Measurements from ENCODE around the gene NAA30.

NAA30 gene

GRCh38 chr14:57383125-57383745 is 7.2 kb upstream of the NAA30 start:
- TF ChIP-seq POLR2AphosphoS5 (IDR thresholded peaks at IDR 0.05; ENCODE audit: low read depth, low read length) (no peak), REST (IDR thresholded peaks at IDR 0.05; ENCODE audit: insufficient read depth in 1 of 2, low read depth in 2 of 2, low read length in 2 of 2) (no peak), FOXP2 (optimal IDR thresholded peaks at IDR 0.05; ENCODE audit: borderline replicate concordance, extremely low read depth, extremely low read length, insufficient read depth) (no peak), SIN3A (IDR thresholded peaks at IDR 0.05; ENCODE audit: borderline replicate concordance, insufficient read depth, low read length) (no peak), TAF1 (IDR thresholded peaks at IDR 0.05; ENCODE audit: borderline replicate concordance, insufficient read depth, low read length) (no peak)

GRCh38 chr14:57388067-57388466 is 2.3 kb upstream of the NAA30 start:
- TF ChIP-seq FOXP2 (optimal IDR thresholded peaks at IDR 0.05; ENCODE audit: borderline replicate concordance, extremely low read depth, extremely low read length, insufficient read depth) = no peak
- TF ChIP-seq SIN3A (IDR thresholded peaks at IDR 0.05; ENCODE audit: borderline replicate concordance, insufficient read depth, low read length) = no peak
- no peak for TF ChIP-seq REST (IDR thresholded peaks at IDR 0.05; ENCODE audit: insufficient read depth in 1 of 2, low read depth in 2 of 2, low read length in 2 of 2)
- TF ChIP-seq TAF1 (IDR thresholded peaks at IDR 0.05; ENCODE audit: borderline replicate concordance, insufficient read depth, low read length) = no peak
- no peak for TF ChIP-seq POLR2AphosphoS5 (IDR thresholded peaks at IDR 0.05; ENCODE audit: low read depth, low read length)

GRCh38 chr14:57389646-57390036 is 745 bp upstream of the NAA30 start:
- TF ChIP-seq TAF1 (IDR thresholded peaks at IDR 0.05; ENCODE audit: borderline replicate concordance, insufficient read depth, low read length) = no peak
- no peak for TF ChIP-seq POLR2AphosphoS5 (IDR thresholded peaks at IDR 0.05; ENCODE audit: low read depth, low read length)
- TF ChIP-seq FOXP2 (optimal IDR thresholded peaks at IDR 0.05; ENCODE audit: borderline replicate concordance, extremely low read depth, extremely low read length, insufficient read depth) = no peak
- no peak for TF ChIP-seq SIN3A (IDR thresholded peaks at IDR 0.05; ENCODE audit: borderline replicate concordance, insufficient read depth, low read length)
- TF ChIP-seq REST (IDR thresholded peaks at IDR 0.05; ENCODE audit: insufficient read depth in 1 of 2, low read depth in 2 of 2, low read length in 2 of 2) = no peak

DNA sequence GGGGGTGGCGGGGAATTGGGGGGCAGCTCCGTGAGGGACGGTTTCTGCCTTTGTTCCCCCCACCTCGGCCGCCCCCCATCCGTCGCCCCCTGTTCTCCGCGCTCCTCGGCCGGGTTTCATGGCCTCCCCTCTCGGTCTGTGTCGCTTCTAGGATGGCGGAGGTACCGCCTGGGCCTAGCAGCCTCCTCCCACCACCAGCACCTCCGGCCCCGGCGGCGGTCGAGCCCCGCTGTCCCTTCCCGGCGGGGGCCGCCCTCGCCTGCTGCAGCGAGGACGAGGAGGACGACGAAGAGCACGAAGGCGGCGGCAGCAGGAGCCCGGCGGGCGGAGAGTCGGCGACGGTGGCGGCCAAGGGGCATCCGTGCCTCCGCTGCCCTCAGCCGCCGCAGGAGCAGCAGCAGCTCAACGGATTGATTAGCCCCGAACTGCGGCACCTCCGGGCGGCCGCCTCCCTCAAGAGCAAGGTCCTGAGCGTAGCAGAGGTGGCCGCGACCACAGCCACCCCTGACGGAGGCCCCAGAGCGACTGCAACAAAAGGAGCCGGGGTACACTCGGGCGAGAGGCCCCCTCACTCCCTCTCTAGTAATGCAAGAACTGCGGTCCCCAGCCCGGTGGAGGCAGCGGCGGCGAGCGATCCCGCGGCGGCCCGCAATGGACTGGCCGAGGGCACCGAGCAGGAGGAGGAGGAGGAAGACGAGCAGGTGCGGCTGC is 575 bp downstream of the NAA30 start:
- TF ChIP-seq TAF1 (IDR thresholded peaks at IDR 0.05; ENCODE audit: borderline replicate concordance, insufficient read depth, low read length) (no peak), SIN3A (IDR thresholded peaks at IDR 0.05; ENCODE audit: borderline replicate concordance, insufficient read depth, low read length) (no peak), REST (IDR thresholded peaks at IDR 0.05; ENCODE audit: insufficient read depth in 1 of 2, low read depth in 2 of 2, low read length in 2 of 2) (no peak), POLR2AphosphoS5 (IDR thresholded peaks at IDR 0.05; ENCODE audit: low read depth, low read length) (no peak), FOXP2 (optimal IDR thresholded peaks at IDR 0.05; ENCODE audit: borderline replicate concordance, extremely low read depth, extremely low read length, insufficient read depth) (no peak)

All from PFSK-1 (cell line).